Measurements from ENCODE around the gene CT45A2.
"Not testable (repeated sequence)": the region's sequence is repeated elsewhere in the genome, so short reads cannot be mapped to it uniquely, and the experiment has no call there.

DNA sequence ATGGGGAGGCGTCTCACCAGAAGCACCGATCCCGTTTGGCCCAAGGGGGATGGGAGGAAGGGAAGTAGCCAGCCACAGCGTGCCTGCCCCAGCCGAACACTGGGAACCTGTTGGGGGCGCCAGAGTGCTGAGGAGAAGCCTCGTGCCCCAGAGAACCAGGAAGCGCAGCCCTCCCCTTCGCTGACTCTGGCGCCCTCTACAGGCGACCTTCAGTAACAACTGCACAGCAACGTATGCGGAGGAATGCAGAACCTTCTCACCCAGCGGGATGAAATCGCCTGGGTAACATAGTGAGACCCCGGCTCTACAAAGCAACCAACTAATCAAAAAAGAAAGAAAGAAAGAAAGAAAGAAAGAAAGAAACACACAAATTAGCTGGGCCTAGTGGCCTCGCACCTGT lies 51.7 kb downstream of the CT45A2 start, which contains the start of gene CT45A3:
- TF ChIP-seq RAD21 (IDR thresholded peaks at IDR 0.05; ENCODE audit: low read length); SMC3 (IDR thresholded peaks at IDR 0.05; ENCODE audit: low read depth, low read length); POLR2A (IDR thresholded peaks at IDR 0.05; ENCODE audit: low read depth, low read length): not testable (repeated sequence)
- TF ChIP-seq, protein P1, sequence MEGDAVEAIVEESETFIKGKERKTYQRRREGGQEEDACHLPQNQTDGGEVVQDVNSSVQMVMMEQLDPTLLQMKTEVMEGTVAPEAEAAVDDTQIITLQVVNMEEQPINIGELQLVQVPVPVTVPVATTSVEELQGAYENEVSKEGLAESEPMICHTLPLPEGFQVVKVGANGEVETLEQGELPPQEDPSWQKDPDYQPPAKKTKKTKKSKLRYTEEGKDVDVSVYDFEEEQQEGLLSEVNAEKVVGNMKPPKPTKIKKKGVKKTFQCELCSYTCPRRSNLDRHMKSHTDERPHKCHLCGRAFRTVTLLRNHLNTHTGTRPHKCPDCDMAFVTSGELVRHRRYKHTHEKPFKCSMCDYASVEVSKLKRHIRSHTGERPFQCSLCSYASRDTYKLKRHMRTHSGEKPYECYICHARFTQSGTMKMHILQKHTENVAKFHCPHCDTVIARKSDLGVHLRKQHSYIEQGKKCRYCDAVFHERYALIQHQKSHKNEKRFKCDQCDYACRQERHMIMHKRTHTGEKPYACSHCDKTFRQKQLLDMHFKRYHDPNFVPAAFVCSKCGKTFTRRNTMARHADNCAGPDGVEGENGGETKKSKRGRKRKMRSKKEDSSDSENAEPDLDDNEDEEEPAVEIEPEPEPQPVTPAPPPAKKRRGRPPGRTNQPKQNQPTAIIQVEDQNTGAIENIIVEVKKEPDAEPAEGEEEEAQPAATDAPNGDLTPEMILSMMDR (conservative IDR thresholded peaks at IDR 0.05; ENCODE audit: low read depth, low read length) = not testable (repeated sequence)
- TF ChIP-seq, protein P2, sequence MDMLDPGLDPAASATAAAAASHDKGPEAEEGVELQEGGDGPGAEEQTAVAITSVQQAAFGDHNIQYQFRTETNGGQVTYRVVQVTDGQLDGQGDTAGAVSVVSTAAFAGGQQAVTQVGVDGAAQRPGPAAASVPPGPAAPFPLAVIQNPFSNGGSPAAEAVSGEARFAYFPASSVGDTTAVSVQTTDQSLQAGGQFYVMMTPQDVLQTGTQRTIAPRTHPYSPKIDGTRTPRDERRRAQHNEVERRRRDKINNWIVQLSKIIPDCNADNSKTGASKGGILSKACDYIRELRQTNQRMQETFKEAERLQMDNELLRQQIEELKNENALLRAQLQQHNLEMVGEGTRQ (IDR thresholded peaks at IDR 0.05; ENCODE audit: low read depth, low read length) = not testable (repeated sequence)
